ENCODE results near the gene SHKBP1.

DNA sequence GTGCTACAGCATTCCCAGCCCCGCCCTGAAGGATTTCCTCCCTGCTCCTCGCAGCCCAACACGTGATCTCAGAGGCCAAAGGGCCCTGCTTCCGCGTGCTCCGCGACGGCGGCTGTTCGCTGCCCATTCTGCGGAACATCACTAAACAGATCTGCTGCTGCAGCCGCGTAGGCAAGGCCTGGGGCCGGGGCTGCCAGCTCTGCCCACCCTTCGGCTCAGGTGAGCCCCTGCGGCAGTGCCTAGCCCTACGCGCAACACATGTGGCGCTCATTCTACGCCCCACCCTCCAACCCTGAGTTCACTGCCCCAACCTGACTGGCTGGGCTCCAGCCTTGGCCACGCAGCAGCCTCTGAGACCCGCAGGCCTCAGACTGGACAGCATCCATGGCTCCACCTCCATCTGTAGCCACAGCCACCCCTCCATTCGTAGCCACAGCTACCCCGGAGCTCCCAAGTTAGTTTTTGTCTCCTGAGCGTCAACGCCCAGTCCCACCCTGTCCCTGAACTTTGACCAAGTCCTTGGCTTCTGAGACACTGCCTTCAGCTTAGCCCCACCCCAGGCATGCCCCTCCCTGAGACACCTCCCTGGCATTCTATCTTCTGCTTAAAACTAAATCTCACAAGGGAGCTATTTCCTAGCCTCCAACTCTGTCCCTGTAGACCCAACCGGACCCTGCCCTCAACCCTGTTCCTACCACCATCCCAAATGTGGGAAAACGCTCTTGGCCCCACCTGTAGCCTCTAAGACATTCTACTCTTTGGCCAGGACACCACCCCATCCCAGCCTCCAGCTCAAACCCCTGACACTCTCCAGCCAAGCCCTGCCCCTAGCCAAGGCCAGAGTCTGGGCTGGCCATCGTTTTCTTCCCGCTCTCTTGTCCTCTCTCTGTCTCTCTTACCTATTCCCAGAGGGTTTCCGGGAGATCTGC lies 30.9 kb downstream of the SHKBP1 start:
- TF ChIP-seq EZH2 (IDR thresholded peaks at IDR 0.05; ENCODE audit: insufficient read depth, poor library complexity, severe bottlenecking) (no peak), EZH2phosphoT487 (IDR thresholded peaks at IDR 0.05; ENCODE audit: insufficient read depth, low read depth) (no peak)

Measured in GM23248 (cell line).